H9 (cell line): ENCODE data around the gene TMEM50B. TPM values are rescaled to one million over a fixed set of nuclear protein-coding genes. Genes with fewer than 3 reads are reported as not detected.

ENCODE experiments used
- DNase-seq: peaks from one replicate; pipeline ENCODE4 v3.0.0-alpha.2; 2017
- H2AFZ ChIP-seq: one replicate; pipeline ENCODE4 v1.6.1; 2013; ENCODE audit warnings: mild to moderate bottlenecking, low read length, control low read depth, moderate library complexity
- H2AK5ac ChIP-seq: 2 replicates; pipeline ENCODE4 v1.6.1; 2013; ENCODE audit warnings: low read length, control low read depth, mixed read lengths; ENCODE audit not compliant: insufficient read length
- H2BK120ac ChIP-seq: one replicate; pipeline ENCODE4 v1.6.1; 2013; ENCODE audit warnings: low read depth, mild to moderate bottlenecking, low read length, control low read depth, inconsistent platforms; ENCODE audit not compliant: poor library complexity, severe bottlenecking
- H2BK12ac ChIP-seq: 2 replicates; pipeline ENCODE4 v1.6.1; 2013; ENCODE audit warnings: low read length, control low read depth, mixed read lengths, low read depth; ENCODE audit not compliant: insufficient read length
- H2BK15ac ChIP-seq: 2 replicates; pipeline ENCODE4 v1.6.1; 2013; ENCODE audit warnings: low read depth, low read length, control low read depth
- H2BK20ac ChIP-seq: one replicate; pipeline ENCODE4 v1.6.1; 2013; ENCODE audit warnings: low read depth, mild to moderate bottlenecking, low read length, control low read depth, inconsistent platforms; ENCODE audit not compliant: poor library complexity, severe bottlenecking
- H2BK5ac ChIP-seq: 2 replicates; pipeline ENCODE4 v1.6.1; 2013; ENCODE audit warnings: low read length, control low read depth, mixed read lengths; ENCODE audit not compliant: insufficient read length
- H3K14ac ChIP-seq: 2 replicates; pipeline ENCODE4 v1.6.1; 2013; ENCODE audit warnings: low read length, control low read depth; ENCODE audit not compliant: insufficient read depth
- H3K18ac ChIP-seq: 2 replicates; pipeline ENCODE4 v1.6.1; 2013; ENCODE audit warnings: low read depth, mild to moderate bottlenecking, mixed read lengths, low read length, control low read depth; ENCODE audit not compliant: insufficient read length
- H3K23ac ChIP-seq: 2 replicates; pipeline ENCODE4 v1.6.1; 2013; ENCODE audit warnings: low read length, control low read depth, mixed read lengths, low read depth; ENCODE audit not compliant: insufficient read length
- H3K23me2 ChIP-seq: 2 replicates; pipeline ENCODE4 v1.6.1; 2013; ENCODE audit warnings: low read depth, mild to moderate bottlenecking, mixed read lengths, low read length, control low read depth; ENCODE audit not compliant: insufficient read length, poor library complexity, severe bottlenecking
- H3K27ac ChIP-seq: 2 replicates; pipeline ENCODE4 v1.5.1; 2013; ENCODE audit warnings: low read length, control low read depth, mixed read lengths, low read depth; ENCODE audit not compliant: insufficient read length
- H3K27me3 ChIP-seq: 2 replicates; pipeline ENCODE4 v1.6.1; 2013; ENCODE audit warnings: low read length, control low read depth, inconsistent platforms; ENCODE audit not compliant: insufficient read depth
- H3K4ac ChIP-seq: 2 replicates; pipeline ENCODE4 v1.6.1; 2013; ENCODE audit warnings: low read depth, mild to moderate bottlenecking, control low read depth, inconsistent platforms, low read length, moderate library complexity
- H3K4me1 ChIP-seq: 2 replicates; pipeline ENCODE4 v1.6.1; 2013; ENCODE audit warnings: low read length, control low read depth, inconsistent platforms; ENCODE audit not compliant: insufficient read depth
- H3K4me2 ChIP-seq: 2 replicates; pipeline ENCODE4 v1.6.1; 2013; ENCODE audit warnings: low read length, control low read depth, mixed read lengths; ENCODE audit not compliant: insufficient read length, insufficient read depth
- H3K56ac ChIP-seq: 2 replicates; pipeline ENCODE4 v1.6.1; 2013; ENCODE audit warnings: low read depth, mild to moderate bottlenecking, mixed read lengths, low read length, control low read depth; ENCODE audit not compliant: insufficient read length
- H3K79me1 ChIP-seq: 2 replicates; pipeline ENCODE4 v1.6.1; 2013; ENCODE audit warnings: low read depth, mild to moderate bottlenecking, moderate library complexity, low read length, control low read depth, inconsistent platforms; ENCODE audit not compliant: insufficient read depth, poor library complexity, severe bottlenecking
- H3K79me2 ChIP-seq: 2 replicates; pipeline ENCODE4 v1.6.1; 2013; ENCODE audit warnings: low read length, control low read depth, inconsistent platforms; ENCODE audit not compliant: insufficient read depth
- H3K9ac ChIP-seq: 2 replicates; pipeline ENCODE4 v1.6.1; 2013; ENCODE audit warnings: low read length, control low read depth, mixed read lengths; ENCODE audit not compliant: insufficient read length; ENCODE audit errors: extremely low read depth
- H3K9me3 ChIP-seq: one replicate; pipeline ENCODE4 v1.6.1; 2013; ENCODE audit warnings: low read depth, low read length, inconsistent platforms; ENCODE audit not compliant: control insufficient read depth
- H3T11ph ChIP-seq: one replicate; pipeline ENCODE4 v1.6.1; 2013; ENCODE audit warnings: mild to moderate bottlenecking, low read length, control low read depth, inconsistent platforms
- H4K20me1 ChIP-seq: one replicate; pipeline ENCODE4 v1.6.1; 2013; ENCODE audit not compliant: control insufficient read depth, insufficient read length, insufficient read depth
- H4K5ac ChIP-seq: 2 replicates; pipeline ENCODE4 v1.6.1; 2013; ENCODE audit warnings: low read depth, mild to moderate bottlenecking, mixed read lengths, low read length, control low read depth; ENCODE audit not compliant: insufficient read length
- H4K8ac ChIP-seq: replicated peaks from 2 replicates; pipeline ENCODE4 v1.6.1; 2013; ENCODE audit warnings: low read length, control low read depth, mixed read lengths, low read depth; ENCODE audit not compliant: insufficient read length
- H4K91ac ChIP-seq: 2 replicates; pipeline ENCODE4 v1.6.1; 2013; ENCODE audit warnings: low read depth, mild to moderate bottlenecking, moderate library complexity, mixed read lengths, low read length, control low read depth; ENCODE audit not compliant: insufficient read length
- H3K27ac Mint-ChIP-seq, 3 experiments: 2 replicates in 2 of 3; 3 replicates in 1 of 3; pipeline ENCODE4 v1.8.0; 2020 to 2021; ENCODE audit warnings: mixed read lengths in 3 of 3, mild to moderate bottlenecking in 1 of 3, moderate library complexity in 1 of 3
- H3K27me3 Mint-ChIP-seq: 2 replicates; pipeline ENCODE4 v1.8.0; 2021; ENCODE audit warnings: low read depth, mild to moderate bottlenecking, moderate library complexity, mixed read lengths
- H3K36me3 Mint-ChIP-seq, 3 experiments: 2 replicates in 2 of 3; 3 replicates in 1 of 3; pipeline ENCODE4 v1.8.0; 2020 to 2021; ENCODE audit warnings: low read depth in 3 of 3, mixed read lengths in 3 of 3; ENCODE audit not compliant: insufficient read depth in 1 of 3
- H3K4me1 Mint-ChIP-seq, 2 experiments: 2 replicates each; pipeline ENCODE4 v1.8.0; 2020; ENCODE audit warnings: mixed read lengths in 2 of 2
- H3K4me3 Mint-ChIP-seq, 2 experiments: 2 replicates in 1 of 2; 3 replicates in 1 of 2; pipeline ENCODE4 v1.8.0; 2020 to 2021; ENCODE audit warnings: mild to moderate bottlenecking in 2 of 2, mixed read lengths in 2 of 2, moderate library complexity in 1 of 2
- H3K9me3 Mint-ChIP-seq, 2 experiments: 2 replicates in 1 of 2; 3 replicates in 1 of 2; pipeline ENCODE4 v1.8.0; 2020; ENCODE audit warnings: mild to moderate bottlenecking in 2 of 2, mixed read lengths in 2 of 2, moderate library complexity in 1 of 2
- CTCF ChIP-seq: fragments of 200-600 bp; sonication (generic); conservative IDR thresholded peaks from 3 replicates; pipeline ENCODE4 v1.8.0; 2021; ENCODE audit warnings: antibody characterized with exemption, mild to moderate bottlenecking
- WGBS: extraction: QIAGEN DNeasy Blood & Tissue Kit; methylation state at CpG from one replicate; pipeline ENCODE4 v1.1.7; 2013; ENCODE audit warnings: missing lambda C conversion rate, low lambda C conversion rate, mixed read lengths; ENCODE audit not compliant: insufficient read length; ENCODE audit errors: extremely low coverage; 5-methylcytosine and 5-hydroxymethylcytosine counted together
- total RNA-seq: library from RNA; stranded (reverse); gene quantifications from 2 replicates; pipeline ENCODE4 v1.2.1, GENCODE V29; 2021

TMEM50B gene
- total RNA-seq, 1 experiment from 2014 or later = 17.6 TPM

GRCh38 chr21:33427051-33427450 lies 52.7 kb downstream of the TMEM50B start:
- H3K4ac ChIP-seq = no peak overlapping the region
- no peaks in the 10 kb centered on the region for H3K79me2 ChIP-seq
- H3K9me3 Mint-ChIP-seq = no peaks in the 10 kb centered on the region
- H2BK15ac ChIP-seq = no peak overlapping the region
- H3K36me3 Mint-ChIP-seq = peaks cover 21 to 79% (median 59%) of the 10 kb centered on the region in 3 experiments
- H3K14ac ChIP-seq = no peak overlapping the region
- no peak overlapping the region for H3K23ac ChIP-seq
- H3K4me3 Mint-ChIP-seq = no peak overlapping the region
- no peak overlapping the region for H3K18ac ChIP-seq
- WGBS = no CpG with 5 or more reads among the region's 7 CpGs
- H3K4me2 ChIP-seq = no peak overlapping the region
- H4K20me1 ChIP-seq = no peaks in the 10 kb centered on the region
- no peak overlapping the region for H2BK120ac ChIP-seq
- no peak overlapping the region for H2BK5ac ChIP-seq
- H3K9ac ChIP-seq = no peak overlapping the region
- TF ChIP-seq CTCF = no peak
- no peak overlapping the region for H4K91ac ChIP-seq
- H3K56ac ChIP-seq = no peak overlapping the region
- no peak overlapping the region for H2AK5ac ChIP-seq
- H3K9me3 ChIP-seq = no peaks in the 10 kb centered on the region
- H3K27ac Mint-ChIP-seq = peak overlapping the region in 1 of 3 experiments; percentile 66; a peak in 3 of 7 replicates
- H2BK12ac ChIP-seq = no peak overlapping the region
- no peaks in the 10 kb centered on the region for H3K27me3 Mint-ChIP-seq
- no peaks in the 10 kb centered on the region for H3K23me2 ChIP-seq
- DNase-seq = no peak
- H3K79me1 ChIP-seq = no peaks in the 10 kb centered on the region
- H4K8ac ChIP-seq = no peak overlapping the region
- H2AFZ ChIP-seq = no peak overlapping the region
- H3K4me1 Mint-ChIP-seq = no peaks in the 10 kb centered on the region
- H4K5ac ChIP-seq = no peak overlapping the region
- H3K27me3 ChIP-seq = no peaks in the 10 kb centered on the region
- H3K4me1 ChIP-seq = no peaks in the 10 kb centered on the region
- H3T11ph ChIP-seq = no peak overlapping the region
- no peak overlapping the region for H3K27ac ChIP-seq
- H2BK20ac ChIP-seq = no peak overlapping the region
